ENCODE results near the gene MAGI1.

The MAGI1 gene

DNA sequence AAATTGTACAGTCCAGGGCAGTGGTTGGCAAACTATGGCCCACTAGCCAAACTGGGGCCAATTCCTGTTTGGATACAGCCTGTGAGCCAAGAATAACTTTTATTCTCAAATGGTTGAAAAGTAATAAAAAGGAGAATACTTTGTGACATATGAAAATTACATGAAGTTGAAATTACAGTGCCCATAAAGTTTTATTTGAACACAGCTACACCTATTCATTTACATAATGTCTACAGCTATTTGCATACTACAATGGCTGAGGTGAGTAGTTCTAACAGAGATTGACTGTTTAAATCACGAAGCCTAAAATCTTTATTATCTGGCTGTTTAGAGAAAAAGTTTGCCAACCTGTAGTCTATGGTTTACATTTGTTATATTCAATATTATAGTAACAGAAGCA, 600.1 kb downstream of the MAGI1 start:
- TF ChIP-seq, protein P1, sequence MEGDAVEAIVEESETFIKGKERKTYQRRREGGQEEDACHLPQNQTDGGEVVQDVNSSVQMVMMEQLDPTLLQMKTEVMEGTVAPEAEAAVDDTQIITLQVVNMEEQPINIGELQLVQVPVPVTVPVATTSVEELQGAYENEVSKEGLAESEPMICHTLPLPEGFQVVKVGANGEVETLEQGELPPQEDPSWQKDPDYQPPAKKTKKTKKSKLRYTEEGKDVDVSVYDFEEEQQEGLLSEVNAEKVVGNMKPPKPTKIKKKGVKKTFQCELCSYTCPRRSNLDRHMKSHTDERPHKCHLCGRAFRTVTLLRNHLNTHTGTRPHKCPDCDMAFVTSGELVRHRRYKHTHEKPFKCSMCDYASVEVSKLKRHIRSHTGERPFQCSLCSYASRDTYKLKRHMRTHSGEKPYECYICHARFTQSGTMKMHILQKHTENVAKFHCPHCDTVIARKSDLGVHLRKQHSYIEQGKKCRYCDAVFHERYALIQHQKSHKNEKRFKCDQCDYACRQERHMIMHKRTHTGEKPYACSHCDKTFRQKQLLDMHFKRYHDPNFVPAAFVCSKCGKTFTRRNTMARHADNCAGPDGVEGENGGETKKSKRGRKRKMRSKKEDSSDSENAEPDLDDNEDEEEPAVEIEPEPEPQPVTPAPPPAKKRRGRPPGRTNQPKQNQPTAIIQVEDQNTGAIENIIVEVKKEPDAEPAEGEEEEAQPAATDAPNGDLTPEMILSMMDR (IDR thresholded peaks at IDR 0.05; ENCODE audit: control extremely low read depth, extremely low read depth, low read depth, missing control alignments) = no peak
- DNase-seq (ENCODE audit: extremely low spot score) = no peak
- CTCF ChIA-PET = interaction anchor here (1.0 to 4.0 kb wide), 9 partner anchors 8 to 910 kb away, joined by 3 to 15 read pairs (median 4); no protein-coding TSS in a partner anchor
- POLR2A ChIA-PET = no interaction called here

DNA sequence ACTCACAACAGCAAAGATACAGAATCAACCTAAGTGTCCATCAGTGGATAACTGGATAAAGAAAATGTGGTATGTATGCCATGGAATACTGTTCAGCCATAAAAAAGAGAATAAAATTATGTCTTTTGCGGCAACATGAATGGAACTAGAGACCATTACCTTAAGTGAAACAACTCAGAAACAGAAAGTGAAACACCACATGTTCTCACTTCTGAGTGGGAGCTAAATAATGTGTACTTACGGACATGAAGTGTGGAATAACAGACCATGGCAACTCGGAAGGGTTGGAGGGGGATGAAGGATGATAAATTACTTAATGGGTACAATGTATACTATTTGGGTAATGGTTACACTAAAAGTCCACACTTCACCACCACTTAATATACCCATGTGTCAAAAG, 600.6 kb downstream of the MAGI1 start:
- TF ChIP-seq, protein P1 (IDR thresholded peaks at IDR 0.05; ENCODE audit: control extremely low read depth, extremely low read depth, low read depth, missing control alignments) = no peak
- CTCF ChIA-PET = interaction anchor here (1.1 to 4.0 kb wide), 4 partner anchors 15 to 910 kb away, joined by 3 to 15 read pairs (median 10); no protein-coding TSS in a partner anchor
- DNase-seq (ENCODE audit: extremely low spot score) = no peak
- POLR2A ChIA-PET = no interaction called here

DNA sequence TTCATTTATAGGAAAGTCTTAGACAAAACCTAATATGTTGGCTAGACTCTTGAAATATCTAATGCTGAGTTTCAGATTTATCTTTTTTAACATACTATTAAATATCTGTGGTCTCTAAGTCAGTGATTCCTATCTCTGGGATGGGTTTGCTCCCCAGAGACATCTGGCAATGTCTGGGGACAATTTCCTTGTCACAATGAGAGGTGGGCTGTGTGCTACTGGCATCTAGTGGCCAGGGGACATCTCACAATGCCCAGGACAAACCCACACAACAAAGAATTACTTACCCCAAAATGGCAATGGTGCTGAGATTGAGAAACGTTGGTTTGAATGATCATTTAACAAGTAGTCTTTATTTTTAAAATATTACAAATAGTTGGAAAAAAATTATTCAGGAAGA, 602.1 kb downstream of the MAGI1 start:
- CTCF ChIA-PET = interaction anchor here (3.6 kb wide), 1 partner anchor 14 kb away, joined by 13 read pairs; no protein-coding TSS in a partner anchor

DNA sequence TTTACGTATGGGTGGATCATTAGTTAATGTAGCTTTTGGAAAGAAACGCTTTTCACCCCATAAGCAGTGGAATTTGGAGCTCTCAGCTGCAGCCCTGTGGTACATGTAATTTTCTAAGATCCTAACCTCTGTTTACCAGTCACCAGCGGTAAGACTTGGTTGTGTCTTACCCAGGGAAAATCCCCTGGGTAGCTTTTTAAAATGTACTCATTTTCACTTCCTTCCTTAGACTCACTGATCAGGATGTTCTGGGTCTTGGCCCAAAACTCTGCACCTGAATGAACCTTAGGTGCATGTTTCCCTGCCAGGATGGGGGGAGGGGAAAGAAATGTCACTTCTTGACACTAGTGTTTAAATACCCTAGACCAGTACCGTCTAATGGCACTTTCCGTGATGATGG, 605.2 kb downstream of the MAGI1 start:
- TF ChIP-seq, protein P1 (IDR thresholded peaks at IDR 0.05; ENCODE audit: control extremely low read depth, extremely low read depth, low read depth, missing control alignments) = no peak
- DNase-seq (ENCODE audit: extremely low spot score) = no peak
- ChIA-PET CTCF (interaction anchor here (0.8 to 2.7 kb wide), 5 partner anchors 10 to 902 kb away, joined by 3 to 12 read pairs (median 4); no protein-coding TSS in a partner anchor), POLR2A (no interaction called here)

More for the DNA sequence above, 602.1 kb downstream of the MAGI1 start:
- TF ChIP-seq, protein P1 (IDR thresholded peaks at IDR 0.05; ENCODE audit: control extremely low read depth, extremely low read depth, low read depth, missing control alignments) = peak; percentile 26
- POLR2A ChIA-PET = no interaction called here
- no peak for DNase-seq (ENCODE audit: extremely low spot score)

DNA sequence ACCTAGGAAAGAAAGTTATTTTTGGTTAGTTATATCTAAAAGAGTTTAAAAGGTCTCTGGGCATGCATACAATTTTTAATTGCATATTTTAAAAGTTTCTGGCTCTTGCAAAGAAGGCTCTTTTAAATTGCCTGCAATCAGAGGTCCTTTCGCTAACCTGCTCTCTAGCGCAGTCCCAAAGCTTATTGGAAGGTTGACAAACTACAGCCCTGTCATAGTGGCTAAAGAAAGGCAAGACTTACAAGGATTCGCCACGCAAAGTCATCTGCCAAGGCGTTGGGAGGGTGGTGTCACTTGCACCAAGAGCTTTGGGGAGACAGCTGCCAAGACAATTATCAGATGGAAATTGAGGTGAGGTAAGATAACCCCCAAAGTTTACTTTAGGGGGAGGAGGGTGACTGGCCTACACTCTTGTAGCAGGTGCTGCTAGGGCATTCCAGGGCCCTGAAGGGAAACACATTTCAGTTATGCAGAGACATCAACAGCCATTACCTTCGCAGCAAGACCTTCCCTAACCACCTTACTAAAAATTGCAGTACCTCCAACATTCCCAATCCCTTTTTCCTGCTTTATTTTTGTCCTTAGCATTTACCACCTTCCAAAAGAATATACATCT, 606.2 kb downstream of the MAGI1 start:
- CTCF ChIA-PET = interaction anchor here (0.8 to 2.7 kb wide), 2 partner anchors 9 to 899 kb away, joined by 3 to 12 read pairs; no protein-coding TSS in a partner anchor
- TF ChIP-seq, protein P1 (IDR thresholded peaks at IDR 0.05; ENCODE audit: control extremely low read depth, extremely low read depth, low read depth, missing control alignments) = no peak
- POLR2A ChIA-PET = interaction anchor here (0.5 kb wide), 1 partner anchor 617 kb away, joined by 3 read pairs; no protein-coding TSS in a partner anchor
- DNase-seq (ENCODE audit: extremely low spot score) = no peak

DNA sequence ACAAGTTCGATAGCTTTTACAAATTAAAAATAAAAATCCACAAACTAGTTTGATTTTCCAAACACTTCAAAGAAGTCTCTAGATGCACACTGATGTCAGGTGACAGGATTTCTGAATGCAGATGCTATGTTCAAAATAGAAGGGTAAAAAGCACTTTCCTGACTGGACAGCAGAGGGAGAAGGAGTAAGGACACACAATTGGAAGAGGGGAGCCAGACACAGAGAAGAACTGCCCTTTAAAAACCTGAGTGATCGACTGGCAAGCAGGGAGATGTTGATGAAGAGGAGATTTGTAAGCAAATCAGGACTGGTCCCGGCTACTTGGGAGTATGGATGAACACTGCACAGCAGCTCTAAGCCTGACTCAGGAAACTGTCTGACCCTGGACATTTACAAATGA, 612.8 kb downstream of the MAGI1 start:
- POLR2A ChIA-PET = no interaction called here
- no peak for DNase-seq (ENCODE audit: extremely low spot score)
- TF ChIP-seq, protein P1 (IDR thresholded peaks at IDR 0.05; ENCODE audit: control extremely low read depth, extremely low read depth, low read depth, missing control alignments) = no peak
- CTCF ChIA-PET = interaction anchor here (1.2 to 3.3 kb wide), 5 partner anchors 12 to 247 kb away, joined by 3 to 19 read pairs (median 9); no protein-coding TSS in a partner anchor

All from GM10248 (cell line).